PC-3 (cell line): ENCODE measurements around the gene PPP6R2.

Experiments used
- CTCF ChIP-seq: fragments of 300-600 bp; sonication (generic); conservative IDR thresholded peaks from 2 replicates; pipeline ENCODE4 v1.5.1; 2017; ENCODE audit warnings: antibody characterized with exemption, low read depth, mild to moderate bottlenecking, low read length
- EZH2 ChIP-seq: fragments of 300-600 bp; sonication (generic); IDR thresholded peaks from one replicate; pipeline ENCODE4 v1.6.1; 2017; ENCODE audit warnings: antibody characterized with exemption, mild to moderate bottlenecking, low read length; ENCODE audit not compliant: unreplicated experiment
- EZH2phosphoT487 ChIP-seq: fragments of 300-600 bp; sonication (generic); IDR thresholded peaks from 2 replicates; pipeline ENCODE4 v1.6.1; 2018; ENCODE audit warnings: mild to moderate bottlenecking, antibody characterized with exemption, low read length, borderline replicate concordance

DNA sequence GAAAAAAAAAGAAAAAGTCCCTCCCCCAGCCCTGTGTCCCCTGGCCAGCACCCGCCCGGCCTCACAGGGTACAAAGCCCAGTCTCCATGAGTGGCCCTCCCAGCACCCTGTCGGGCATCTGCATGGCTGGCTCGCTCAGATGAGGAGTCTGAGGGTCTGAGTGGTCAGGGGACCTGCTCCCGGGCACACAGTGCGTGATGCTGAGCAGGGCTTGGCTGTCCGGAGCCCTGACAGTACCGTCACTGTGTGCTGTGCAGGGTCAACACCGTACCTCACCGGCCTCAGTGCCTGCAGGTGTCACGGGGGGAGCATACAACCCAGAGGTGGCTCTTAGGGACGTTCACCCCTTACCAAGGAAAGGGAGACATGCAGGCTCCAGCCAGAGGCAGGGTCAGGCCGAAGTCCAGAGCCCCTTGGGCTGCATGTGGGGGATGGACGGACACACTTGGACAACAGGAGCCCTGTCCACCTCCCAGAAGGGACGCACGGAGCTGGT, 32.1 kb upstream of the PPP6R2 start:
- TF ChIP-seq CTCF = no peak
- TF ChIP-seq EZH2 = no peak
- TF ChIP-seq EZH2phosphoT487 = no peak
